Erythroblast (primary cell): ENCODE data around the gene CXCL10.

ENCODE experiments used
- GATA1 ChIP-seq: IDR thresholded peaks from 2 replicates; pipeline ENCODE4 v1.6.1; 2011; ENCODE audit warnings: low read depth, mild to moderate bottlenecking, control low read depth, low read length, moderate library complexity
- POLR2A ChIP-seq: IDR thresholded peaks from 2 replicates; pipeline ENCODE4 v1.6.1; 2011; ENCODE audit warnings: mild to moderate bottlenecking, low read length

GRCh38 chr4:75973766-75974165 is 49.5 kb downstream of the CXCL10 start:
- no peak for TF ChIP-seq POLR2A
- no peak for TF ChIP-seq GATA1
